Measurements from ENCODE around the gene GARNL3.

The GARNL3 gene

GRCh38 chr9:127365461-127365860 lies 100.9 kb downstream of the GARNL3 start:
- DNase-seq (ENCODE audit: low read depth, low spot score) = no peak
- H3K4me3 ChIP-seq (ENCODE audit: low read length) = no peak overlapping the region

- DNase-seq (ENCODE audit: low read depth, low spot score) = no peak
Observed at GRCh38 chr9:127366594-127366993, 102.0 kb downstream of the GARNL3 start.

GRCh38 chr9:127368852-127369402 lies 104.4 kb downstream of the GARNL3 start:
- DNase-seq (ENCODE audit: low read depth, low spot score) = no peak
- no peak overlapping the region for H3K4me3 ChIP-seq (ENCODE audit: low read length)

More at GRCh38 chr9:127366594-127366993, 102.0 kb downstream of the GARNL3 start:
- no peak overlapping the region for H3K4me3 ChIP-seq (ENCODE audit: low read length)

GRCh38 chr9:127369428-127369827 lies 104.9 kb downstream of the GARNL3 start:
- H3K4me3 ChIP-seq (ENCODE audit: low read length) = no peak overlapping the region
- no peak for DNase-seq (ENCODE audit: low read depth, low spot score)

GRCh38 chr9:127370147-127370579 lies 105.6 kb downstream of the GARNL3 start:
- no peak for DNase-seq (ENCODE audit: low read depth, low spot score)
- no peak overlapping the region for H3K4me3 ChIP-seq (ENCODE audit: low read length)

- H3K4me3 ChIP-seq (ENCODE audit: low read length) = no peak overlapping the region
- no peak for DNase-seq (ENCODE audit: low read depth, low spot score)
Observed at GRCh38 chr9:127370672-127371648, 106.4 kb downstream of the GARNL3 start.

GRCh38 chr9:127380479-127380878 lies 115.9 kb downstream of the GARNL3 start:
- no peak overlapping the region for H3K4me3 ChIP-seq (ENCODE audit: low read length)
- DNase-seq (ENCODE audit: low read depth, low spot score) = no peak

- no peak for DNase-seq (ENCODE audit: low read depth, low spot score)
- no peak overlapping the region for H3K4me3 ChIP-seq (ENCODE audit: low read length)
Observed at GRCh38 chr9:127382541-127382940, 118.0 kb downstream of the GARNL3 start.

GRCh38 chr9:127384016-127384730 lies 119.6 kb downstream of the GARNL3 start:
- no peak for DNase-seq (ENCODE audit: low read depth, low spot score)
- H3K4me3 ChIP-seq (ENCODE audit: low read length) = no peak overlapping the region

GRCh38 chr9:127384901-127385300 lies 120.3 kb downstream of the GARNL3 start:
- DNase-seq (ENCODE audit: low read depth, low spot score) = no peak

GRCh38 chr9:127386249-127386648 lies 121.7 kb downstream of the GARNL3 start:
- no peak for DNase-seq (ENCODE audit: low read depth, low spot score)
- no peak overlapping the region for H3K4me3 ChIP-seq (ENCODE audit: low read length)

More at GRCh38 chr9:127384901-127385300, 120.3 kb downstream of the GARNL3 start:
- no peak overlapping the region for H3K4me3 ChIP-seq (ENCODE audit: low read length)

GRCh38 chr9:127386981-127387380 lies 122.4 kb downstream of the GARNL3 start:
- no peak for DNase-seq (ENCODE audit: low read depth, low spot score)
- H3K4me3 ChIP-seq (ENCODE audit: low read length) = no peak overlapping the region

- DNase-seq (ENCODE audit: low read depth, low spot score) = peak; percentile 99
- no peak overlapping the region for H3K4me3 ChIP-seq (ENCODE audit: low read length)
Observed at GRCh38 chr9:127388037-127388855, 123.7 kb downstream of the GARNL3 start.

GRCh38 chr9:127388856-127389238 lies 124.3 kb downstream of the GARNL3 start:
- H3K4me3 ChIP-seq (ENCODE audit: low read length) = no peak overlapping the region
- DNase-seq (ENCODE audit: low read depth, low spot score) = no peak

- no peak overlapping the region for H3K4me3 ChIP-seq (ENCODE audit: low read length)
- no peak for DNase-seq (ENCODE audit: low read depth, low spot score)
Observed at GRCh38 chr9:127389381-127390247, 125.0 kb downstream of the GARNL3 start.

GRCh38 chr9:127390248-127390545 lies 125.6 kb downstream of the GARNL3 start:
- DNase-seq (ENCODE audit: low read depth, low spot score) = no peak
- H3K4me3 ChIP-seq (ENCODE audit: low read length) = no peak overlapping the region

- DNase-seq (ENCODE audit: low read depth, low spot score) = no peak
Observed at GRCh38 chr9:127390563-127390962, 126.0 kb downstream of the GARNL3 start.

GRCh38 chr9:127392166-127392565 lies 127.6 kb downstream of the GARNL3 start:
- no peak for DNase-seq (ENCODE audit: low read depth, low spot score)
- no peak overlapping the region for H3K4me3 ChIP-seq (ENCODE audit: low read length)

More at GRCh38 chr9:127390563-127390962, 126.0 kb downstream of the GARNL3 start:
- H3K4me3 ChIP-seq (ENCODE audit: low read length) = no peak overlapping the region

Measured in Jurkat, Clone E6-1 (cell line).